ENCODE results near the gene MACF1. TPM values are rescaled to one million over a fixed set of nuclear protein-coding genes. Genes with fewer than 3 reads are reported as not detected.

MACF1 gene
- total and polyA plus RNA-seq, 2 donors = 93.2 to 124 TPM

DNA sequence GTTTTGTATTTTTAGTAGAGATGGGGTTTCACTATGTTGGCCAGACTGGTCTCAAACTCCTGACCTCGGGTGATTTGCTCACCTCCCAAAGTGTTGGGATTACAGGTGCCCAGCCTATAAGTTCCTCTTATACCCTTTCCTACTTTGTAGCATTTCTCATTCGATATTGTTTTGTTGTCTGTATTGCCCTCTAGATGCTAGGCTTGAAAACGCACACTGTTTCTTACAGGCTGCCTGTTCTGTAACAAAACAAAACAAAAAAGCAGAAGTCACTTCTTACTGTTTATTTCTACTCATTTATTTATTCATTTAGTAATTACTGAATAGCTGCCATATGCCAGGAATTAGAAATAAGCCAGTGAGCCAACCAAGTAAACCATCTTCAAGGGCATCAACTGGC, 150.1 kb downstream of the MACF1 start:
- Histone ChIP-seq H3K4me3 (ENCODE audit: low read length in 2 of 2) (no peak overlapping the region), H3K4me1 (ENCODE audit: control insufficient read depth in 2 of 2, insufficient read depth in 2 of 2, low read length in 2 of 2) (peaks cover 0 to 3% of the 10 kb centered on the region in 2 donors), H3K36me3 (ENCODE audit: control insufficient read depth in 2 of 2, insufficient read depth in 2 of 2, low read length in 1 of 2) (peaks cover 59 to 81% of the 10 kb centered on the region in 2 donors), H3K9me3 (ENCODE audit: control insufficient read depth in 2 of 2, insufficient read depth in 1 of 2, low read length in 1 of 2) (no peaks in the 10 kb centered on the region), H3K27ac (ENCODE audit: low read depth in 1 of 2, low read length in 1 of 2) (no peak overlapping the region), H3K27me3 (ENCODE audit: control insufficient read depth in 2 of 2, insufficient read depth in 1 of 2, low read length in 1 of 2) (no peaks in the 10 kb centered on the region)
- no peak for DNase-seq (ENCODE audit: low read depth in 6 of 9, low spot score in 9 of 9)
- 94% methylated on average over 3 of the region's 3 CpGs for WGBS

DNA sequence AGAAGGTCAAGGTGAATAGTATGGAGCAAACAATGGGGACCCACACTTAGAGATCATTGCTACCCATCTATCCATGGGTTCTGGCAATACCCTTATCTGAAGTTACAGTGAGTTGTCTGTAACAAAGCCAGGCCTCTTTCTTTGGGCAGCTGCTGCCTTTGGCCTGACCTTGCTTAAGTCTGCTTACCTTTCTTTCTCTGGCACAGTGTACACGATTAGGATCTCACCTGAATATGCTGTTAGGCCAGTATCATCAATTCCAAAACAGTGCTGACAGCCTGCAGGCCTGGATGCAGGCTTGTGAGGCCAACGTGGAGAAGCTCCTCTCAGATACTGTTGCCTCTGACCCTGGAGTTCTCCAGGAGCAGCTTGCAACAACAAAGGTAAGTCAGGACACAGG, 154.0 kb downstream of the MACF1 start:
- H3K9me3 ChIP-seq (ENCODE audit: control insufficient read depth in 2 of 2, insufficient read depth in 1 of 2, low read length in 1 of 2) = no peaks in the 10 kb centered on the region
- DNase-seq (ENCODE audit: low read depth in 6 of 9, low spot score in 9 of 9) = no peak
- peak overlapping the region in 1 of 2 donors; percentile 5 for H3K27ac ChIP-seq (ENCODE audit: low read depth in 1 of 2, low read length in 1 of 2)
- H3K4me3 ChIP-seq (ENCODE audit: low read length in 2 of 2) = no peak overlapping the region
- H3K27me3 ChIP-seq (ENCODE audit: control insufficient read depth in 2 of 2, insufficient read depth in 1 of 2, low read length in 1 of 2) = no peaks in the 10 kb centered on the region
- peaks cover 52 to 77% of the 10 kb centered on the region in 2 donors for H3K36me3 ChIP-seq (ENCODE audit: control insufficient read depth in 2 of 2, insufficient read depth in 2 of 2, low read length in 1 of 2)
- 92% methylated on average over 2 of the region's 2 CpGs for WGBS
- peaks cover 0 to 3% of the 10 kb centered on the region in 2 donors for H3K4me1 ChIP-seq (ENCODE audit: control insufficient read depth in 2 of 2, insufficient read depth in 2 of 2, low read length in 2 of 2)

DNA sequence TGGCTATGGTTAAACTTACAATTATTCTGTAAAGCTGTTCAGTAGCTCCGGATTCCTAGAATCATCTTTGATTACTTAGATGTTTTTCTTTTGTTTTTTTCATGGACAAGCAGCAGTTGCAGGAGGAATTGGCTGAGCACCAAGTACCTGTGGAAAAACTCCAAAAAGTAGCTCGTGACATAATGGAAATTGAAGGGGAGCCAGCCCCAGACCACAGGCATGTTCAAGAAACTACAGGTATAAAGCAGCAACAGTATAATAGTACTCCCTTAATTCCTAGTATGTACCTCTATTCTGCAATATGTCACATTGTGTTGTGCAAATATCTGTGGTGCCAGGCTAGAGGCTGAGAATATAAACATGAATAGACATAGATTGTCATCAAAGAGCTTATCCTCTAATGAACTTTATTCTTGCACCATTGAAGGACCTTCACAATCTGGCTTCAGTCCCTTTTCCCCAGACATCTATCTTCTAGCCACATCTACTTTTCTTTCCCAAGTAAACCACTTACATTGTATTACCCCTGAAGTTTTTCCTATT, 154.6 kb downstream of the MACF1 start:
- Histone ChIP-seq H3K4me3 (ENCODE audit: low read length in 2 of 2) (no peak overlapping the region), H3K27ac (ENCODE audit: low read depth in 1 of 2, low read length in 1 of 2) (peak overlapping the region in 1 of 2 donors; percentile 14), H3K9me3 (ENCODE audit: control insufficient read depth in 2 of 2, insufficient read depth in 1 of 2, low read length in 1 of 2) (no peaks in the 10 kb centered on the region), H3K27me3 (ENCODE audit: control insufficient read depth in 2 of 2, insufficient read depth in 1 of 2, low read length in 1 of 2) (no peaks in the 10 kb centered on the region), H3K4me1 (ENCODE audit: control insufficient read depth in 2 of 2, insufficient read depth in 2 of 2, low read length in 2 of 2) (peaks cover 0 to 3% of the 10 kb centered on the region in 2 donors), H3K36me3 (ENCODE audit: control insufficient read depth in 2 of 2, insufficient read depth in 2 of 2, low read length in 1 of 2) (peaks cover 48 to 70% of the 10 kb centered on the region in 2 donors)
- WGBS = 93% methylated on average over 2 of the region's 2 CpGs
- DNase-seq (ENCODE audit: low read depth in 6 of 9, low spot score in 9 of 9) = no peak

DNA sequence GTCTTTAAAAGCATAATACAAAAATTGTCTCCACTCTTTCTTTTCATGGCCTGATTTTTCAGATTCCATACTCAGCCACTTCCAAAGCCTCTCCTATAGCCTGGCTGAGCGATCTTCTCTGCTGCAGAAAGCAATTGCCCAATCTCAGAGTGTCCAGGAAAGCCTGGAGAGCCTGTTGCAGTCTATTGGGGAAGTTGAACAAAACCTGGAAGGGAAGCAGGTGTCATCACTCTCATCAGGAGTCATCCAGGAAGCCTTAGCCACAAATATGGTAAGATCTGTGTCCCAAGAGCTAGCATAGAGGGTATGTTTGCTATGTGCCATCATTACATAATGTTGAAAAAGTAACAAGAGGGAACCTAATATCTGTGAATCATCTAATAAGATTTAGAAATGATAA, 156.2 kb downstream of the MACF1 start:
- Histone ChIP-seq H3K36me3 (ENCODE audit: control insufficient read depth in 2 of 2, insufficient read depth in 2 of 2, low read length in 1 of 2) (peaks cover 37 to 58% of the 10 kb centered on the region in 2 donors), H3K27me3 (ENCODE audit: control insufficient read depth in 2 of 2, insufficient read depth in 1 of 2, low read length in 1 of 2) (no peaks in the 10 kb centered on the region), H3K4me3 (ENCODE audit: low read length in 2 of 2) (no peak overlapping the region), H3K4me1 (ENCODE audit: control insufficient read depth in 2 of 2, insufficient read depth in 2 of 2, low read length in 2 of 2) (peaks cover 0 to 3% of the 10 kb centered on the region in 2 donors), H3K9me3 (ENCODE audit: control insufficient read depth in 2 of 2, insufficient read depth in 1 of 2, low read length in 1 of 2) (no peaks in the 10 kb centered on the region), H3K27ac (ENCODE audit: low read depth in 1 of 2, low read length in 1 of 2) (no peak overlapping the region)
- DNase-seq (ENCODE audit: low read depth in 6 of 9, low spot score in 9 of 9) = no peak
- WGBS = 98% methylated on average over 1 of the region's 1 CpG

DNA sequence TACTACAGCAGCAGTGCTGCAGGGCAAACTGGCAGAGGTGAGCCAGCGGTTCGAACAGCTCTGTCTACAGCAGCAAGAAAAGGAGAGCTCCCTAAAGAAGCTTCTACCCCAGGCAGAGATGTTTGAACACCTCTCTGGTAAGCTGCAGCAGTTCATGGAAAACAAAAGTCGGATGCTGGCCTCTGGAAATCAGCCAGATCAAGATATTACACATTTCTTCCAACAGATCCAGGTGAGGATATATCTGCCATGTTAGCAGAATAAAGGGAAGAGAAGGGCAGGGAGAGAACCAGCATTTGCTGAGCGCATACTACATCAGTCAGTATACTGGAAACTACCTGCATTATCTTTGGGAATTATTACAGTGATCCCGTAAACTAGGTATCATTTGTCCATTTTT, 157.0 kb downstream of the MACF1 start:
- no peak overlapping the region for H3K27ac ChIP-seq (ENCODE audit: low read depth in 1 of 2, low read length in 1 of 2)

DNA sequence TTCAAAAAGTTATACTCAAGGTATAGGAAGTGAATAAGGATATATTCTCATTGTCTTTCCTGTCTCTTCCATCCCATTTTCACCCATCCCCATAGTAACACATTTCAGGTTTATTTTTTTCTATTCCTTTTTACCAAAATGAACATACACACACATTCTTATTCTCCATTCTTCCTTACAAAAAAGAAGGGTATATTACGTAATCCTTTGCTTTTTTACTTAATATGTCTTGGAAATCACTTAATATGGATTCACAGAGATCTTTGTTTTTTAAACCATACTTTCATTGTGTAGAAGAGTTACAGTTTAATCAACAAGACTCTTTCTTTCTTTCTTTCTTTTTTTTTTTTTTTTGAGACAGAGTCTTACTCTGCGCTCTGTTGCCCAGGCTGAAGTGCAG, 158.8 kb downstream of the MACF1 start:
- peaks cover 27 to 49% of the 10 kb centered on the region in 2 donors for H3K36me3 ChIP-seq (ENCODE audit: control insufficient read depth in 2 of 2, insufficient read depth in 2 of 2, low read length in 1 of 2)
- peaks cover 0 to 3% of the 10 kb centered on the region in 2 donors for H3K4me1 ChIP-seq (ENCODE audit: control insufficient read depth in 2 of 2, insufficient read depth in 2 of 2, low read length in 2 of 2)
- H3K27ac ChIP-seq (ENCODE audit: low read depth in 1 of 2, low read length in 1 of 2) = no peak overlapping the region
- no peak for DNase-seq (ENCODE audit: low read depth in 6 of 9, low spot score in 9 of 9)
- no peaks in the 10 kb centered on the region for H3K9me3 ChIP-seq (ENCODE audit: control insufficient read depth in 2 of 2, insufficient read depth in 1 of 2, low read length in 1 of 2)
- H3K4me3 ChIP-seq (ENCODE audit: low read length in 2 of 2) = no peak overlapping the region
- 97% methylated on average over 2 of the region's 2 CpGs for WGBS
- H3K27me3 ChIP-seq (ENCODE audit: control insufficient read depth in 2 of 2, insufficient read depth in 1 of 2, low read length in 1 of 2) = no peaks in the 10 kb centered on the region

More for the DNA sequence above, 157.0 kb downstream of the MACF1 start:
- Histone ChIP-seq H3K27me3 (ENCODE audit: control insufficient read depth in 2 of 2, insufficient read depth in 1 of 2, low read length in 1 of 2) (no peaks in the 10 kb centered on the region), H3K4me3 (ENCODE audit: low read length in 2 of 2) (no peak overlapping the region), H3K9me3 (ENCODE audit: control insufficient read depth in 2 of 2, insufficient read depth in 1 of 2, low read length in 1 of 2) (no peaks in the 10 kb centered on the region), H3K36me3 (ENCODE audit: control insufficient read depth in 2 of 2, insufficient read depth in 2 of 2, low read length in 1 of 2) (peaks cover 35 to 58% of the 10 kb centered on the region in 2 donors), H3K4me1 (ENCODE audit: control insufficient read depth in 2 of 2, insufficient read depth in 2 of 2, low read length in 2 of 2) (peaks cover 0 to 3% of the 10 kb centered on the region in 2 donors)
- 97% methylated on average over 5 of the region's 5 CpGs for WGBS
- no peak for DNase-seq (ENCODE audit: low read depth in 6 of 9, low spot score in 9 of 9)

DNA sequence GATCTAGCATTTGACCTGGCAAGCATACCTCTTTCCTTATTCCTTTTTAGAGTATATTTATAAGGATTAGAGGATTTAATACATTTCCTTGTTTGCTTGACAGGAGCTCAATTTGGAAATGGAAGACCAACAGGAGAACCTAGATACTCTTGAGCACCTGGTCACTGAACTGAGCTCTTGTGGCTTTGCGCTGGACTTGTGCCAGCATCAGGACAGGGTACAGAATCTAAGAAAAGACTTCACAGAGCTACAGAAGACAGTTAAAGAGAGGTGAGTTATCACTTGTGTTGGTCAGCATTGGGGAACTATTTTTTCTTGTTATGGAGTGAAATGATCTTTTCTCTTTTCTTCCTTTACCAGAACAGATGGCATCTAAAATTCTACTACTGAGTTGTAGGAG, 163.6 kb downstream of the MACF1 start:
- WGBS = 100% methylated on average over 1 of the region's 1 CpG
- DNase-seq (ENCODE audit: low read depth in 6 of 9, low spot score in 9 of 9) = no peak
- Histone ChIP-seq H3K27me3 (ENCODE audit: control insufficient read depth in 2 of 2, insufficient read depth in 1 of 2, low read length in 1 of 2) (no peaks in the 10 kb centered on the region), H3K27ac (ENCODE audit: low read depth in 1 of 2, low read length in 1 of 2) (no peak overlapping the region), H3K4me3 (ENCODE audit: low read length in 2 of 2) (no peak overlapping the region), H3K4me1 (ENCODE audit: control insufficient read depth in 2 of 2, insufficient read depth in 2 of 2, low read length in 2 of 2) (no peaks in the 10 kb centered on the region), H3K9me3 (ENCODE audit: control insufficient read depth in 2 of 2, insufficient read depth in 1 of 2, low read length in 1 of 2) (no peaks in the 10 kb centered on the region), H3K36me3 (ENCODE audit: control insufficient read depth in 2 of 2, insufficient read depth in 2 of 2, low read length in 1 of 2) (peaks cover 21 to 46% of the 10 kb centered on the region in 2 donors)

DNA sequence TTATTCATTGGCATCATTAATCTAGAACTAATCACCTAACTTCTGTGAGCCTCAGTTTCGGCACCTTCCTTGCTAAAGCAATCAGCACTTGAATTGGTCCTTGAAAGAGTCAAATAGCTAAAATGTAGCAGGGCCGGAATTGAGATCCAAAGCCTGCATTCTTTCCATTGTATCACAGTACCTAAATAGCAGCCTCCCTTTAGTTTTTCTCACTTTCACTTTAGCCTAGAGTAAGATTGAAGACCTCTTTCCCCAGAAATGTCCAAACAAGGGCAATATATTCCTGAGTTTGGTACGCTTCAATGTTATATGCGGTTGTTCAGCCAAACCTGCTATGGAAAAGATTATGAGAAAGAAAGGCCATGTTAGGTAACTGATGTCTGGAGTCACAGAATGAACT, 165.1 kb downstream of the MACF1 start:
- DNase-seq (ENCODE audit: low read depth in 6 of 9, low spot score in 9 of 9) = no peak
- no peak overlapping the region for H3K4me3 ChIP-seq (ENCODE audit: low read length in 2 of 2)
- 97% methylated on average over 4 of the region's 4 CpGs for WGBS
- H3K27ac ChIP-seq (ENCODE audit: low read depth in 1 of 2, low read length in 1 of 2) = peak overlapping the region in 1 of 2 donors; percentile 45
- H3K36me3 ChIP-seq (ENCODE audit: control insufficient read depth in 2 of 2, insufficient read depth in 2 of 2, low read length in 1 of 2) = peaks cover 21 to 46% of the 10 kb centered on the region in 2 donors
- no peaks in the 10 kb centered on the region for H3K4me1 ChIP-seq (ENCODE audit: control insufficient read depth in 2 of 2, insufficient read depth in 2 of 2, low read length in 2 of 2)
- no peaks in the 10 kb centered on the region for H3K27me3 ChIP-seq (ENCODE audit: control insufficient read depth in 2 of 2, insufficient read depth in 1 of 2, low read length in 1 of 2)
- no peaks in the 10 kb centered on the region for H3K9me3 ChIP-seq (ENCODE audit: control insufficient read depth in 2 of 2, insufficient read depth in 1 of 2, low read length in 1 of 2)

DNA sequence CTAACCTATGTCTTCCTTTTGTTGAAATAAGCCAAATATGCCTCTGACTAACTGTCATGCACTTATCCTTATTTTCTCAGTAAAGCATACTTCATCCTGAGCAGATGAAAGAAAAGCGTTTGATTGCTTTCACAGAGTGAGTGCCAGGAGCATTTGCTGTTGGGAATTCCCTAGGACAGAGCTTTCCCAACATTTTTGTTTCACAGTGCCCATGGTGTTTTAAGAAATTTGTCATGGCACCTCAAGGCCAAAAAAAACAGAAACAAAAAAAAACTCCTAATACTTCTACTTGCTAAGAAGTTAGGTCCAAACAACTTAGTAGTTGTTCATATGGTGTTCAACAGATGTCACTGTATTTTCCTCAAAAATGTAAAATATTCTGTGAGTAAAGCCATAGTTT, 166.1 kb downstream of the MACF1 start:
- Histone ChIP-seq H3K4me3 (ENCODE audit: low read length in 2 of 2) (no peak overlapping the region), H3K27me3 (ENCODE audit: control insufficient read depth in 2 of 2, insufficient read depth in 1 of 2, low read length in 1 of 2) (no peaks in the 10 kb centered on the region), H3K36me3 (ENCODE audit: control insufficient read depth in 2 of 2, insufficient read depth in 2 of 2, low read length in 1 of 2) (peaks cover 21 to 46% of the 10 kb centered on the region in 2 donors), H3K27ac (ENCODE audit: low read depth in 1 of 2, low read length in 1 of 2) (peak overlapping the region in 1 of 2 donors; percentile 47), H3K9me3 (ENCODE audit: control insufficient read depth in 2 of 2, insufficient read depth in 1 of 2, low read length in 1 of 2) (no peaks in the 10 kb centered on the region), H3K4me1 (ENCODE audit: control insufficient read depth in 2 of 2, insufficient read depth in 2 of 2, low read length in 2 of 2) (no peaks in the 10 kb centered on the region)
- 95% methylated on average over 1 of the region's 1 CpG for WGBS
- DNase-seq (ENCODE audit: low read depth in 6 of 9, low spot score in 9 of 9) = no peak

Measured in thymus (tissue), 11 donors.